Esophagus muscularis mucosa (tissue), 4 donors: ENCODE measurements around the gene ATP6V1C2.

ENCODE experiments used
- EP300 ChIP-seq: sonication (generic); formaldehyde crosslinking; IDR thresholded peaks from one replicate; pipeline ENCODE4 v1.6.1; 2017; ENCODE audit warnings: antibody characterized with exemption
- POLR2A ChIP-seq: fragments of 450-650 bp; IDR thresholded peaks from one replicate; pipeline ENCODE4 v1.6.1; 2017; ENCODE audit warnings: antibody characterized with exemption, moderate library complexity, mild to moderate bottlenecking, low read depth
- TF ChIP-seq, protein P1 (sequence below), 3 experiments: fragments of 200-600 bp in 2 of 3; fragments of 450-650 bp in 1 of 3; sonication (generic) in 2 of 3; IDR thresholded peaks; one replicate each; pipeline ENCODE4 v1.5.1; 2017 to 2019; ENCODE audit warnings: antibody characterized with exemption in 3 of 3, mild to moderate bottlenecking in 2 of 3, moderate library complexity in 1 of 3

DNA sequence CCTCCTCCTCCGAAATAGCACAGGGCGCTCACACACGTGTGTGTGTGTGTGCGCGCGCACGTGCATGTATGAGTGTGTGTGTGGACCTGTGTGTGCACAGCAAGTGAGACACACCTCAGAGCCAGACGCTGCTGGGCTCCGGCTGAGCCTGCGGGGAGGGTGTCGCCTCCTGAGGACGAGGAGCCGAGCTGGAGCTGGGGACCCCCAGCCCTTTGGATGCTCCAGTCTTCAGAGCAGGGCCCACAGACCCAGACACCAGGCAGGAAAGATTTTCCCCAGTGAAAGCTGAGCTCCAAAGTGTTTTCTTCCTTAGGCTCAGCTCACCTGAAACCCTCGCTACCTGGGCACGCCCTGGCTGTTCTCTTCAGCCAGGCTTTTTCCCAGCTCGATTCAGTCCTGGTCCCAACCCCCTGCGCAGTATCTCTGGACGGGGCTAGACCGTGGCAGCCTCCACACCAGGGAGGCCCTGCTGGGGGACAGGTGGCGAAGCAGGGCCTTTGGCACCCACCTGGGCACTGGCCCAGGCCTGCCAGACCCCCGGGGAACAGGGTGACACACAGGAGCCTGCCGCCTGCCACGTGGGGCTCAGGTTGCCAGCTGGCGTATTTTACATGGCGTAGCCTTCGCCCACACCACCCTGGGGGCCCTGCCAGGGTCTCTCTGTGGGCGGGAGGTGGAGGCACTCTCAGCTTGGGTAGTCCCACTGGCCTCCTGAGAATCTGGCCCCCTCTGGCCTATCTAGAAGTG is 55.0 kb downstream of the ATP6V1C2 start:
- TF ChIP-seq EP300 (no peak), POLR2A (no peak)
- TF ChIP-seq, protein P1, sequence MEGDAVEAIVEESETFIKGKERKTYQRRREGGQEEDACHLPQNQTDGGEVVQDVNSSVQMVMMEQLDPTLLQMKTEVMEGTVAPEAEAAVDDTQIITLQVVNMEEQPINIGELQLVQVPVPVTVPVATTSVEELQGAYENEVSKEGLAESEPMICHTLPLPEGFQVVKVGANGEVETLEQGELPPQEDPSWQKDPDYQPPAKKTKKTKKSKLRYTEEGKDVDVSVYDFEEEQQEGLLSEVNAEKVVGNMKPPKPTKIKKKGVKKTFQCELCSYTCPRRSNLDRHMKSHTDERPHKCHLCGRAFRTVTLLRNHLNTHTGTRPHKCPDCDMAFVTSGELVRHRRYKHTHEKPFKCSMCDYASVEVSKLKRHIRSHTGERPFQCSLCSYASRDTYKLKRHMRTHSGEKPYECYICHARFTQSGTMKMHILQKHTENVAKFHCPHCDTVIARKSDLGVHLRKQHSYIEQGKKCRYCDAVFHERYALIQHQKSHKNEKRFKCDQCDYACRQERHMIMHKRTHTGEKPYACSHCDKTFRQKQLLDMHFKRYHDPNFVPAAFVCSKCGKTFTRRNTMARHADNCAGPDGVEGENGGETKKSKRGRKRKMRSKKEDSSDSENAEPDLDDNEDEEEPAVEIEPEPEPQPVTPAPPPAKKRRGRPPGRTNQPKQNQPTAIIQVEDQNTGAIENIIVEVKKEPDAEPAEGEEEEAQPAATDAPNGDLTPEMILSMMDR (IDR thresholded peaks at IDR 0.05): no peak
